ENCODE results near the gene NRIP3.
"Not testable (repeated sequence)": the region's sequence is repeated elsewhere in the genome, so short reads cannot be mapped to it uniquely, and the experiment has no call there.

Gene NRIP3

DNA sequence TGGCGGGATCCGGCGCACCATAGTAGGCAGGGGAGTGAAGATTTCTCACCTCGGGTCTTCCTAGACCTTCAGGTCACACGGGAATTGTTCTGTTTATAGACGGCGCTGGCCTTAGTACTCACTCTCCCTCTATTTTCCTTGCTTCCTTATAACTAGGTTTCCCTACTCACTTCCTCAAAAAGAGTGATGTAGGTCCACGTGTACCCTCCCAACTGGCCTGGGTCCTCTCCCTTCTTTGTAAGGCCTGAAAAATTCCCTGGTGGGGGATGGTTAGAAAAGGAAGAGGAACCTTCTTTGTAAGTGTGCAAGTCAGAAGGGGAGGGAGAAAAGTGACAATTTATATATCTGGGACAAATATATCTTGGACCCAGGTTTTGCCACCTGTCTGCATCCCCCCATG is 36.6 kb downstream of the NRIP3 start:
- DNase-seq = no peak

GRCh38 chr11:8964324-8965320 is 39.2 kb downstream of the NRIP3 start, which contains the start of gene TMEM9B:
Gene TMEM9B (minus strand): TSS chr11:8964442. CDS start chr11:8964313, 129 bp downstream.
- peak; percentile 47 for DNase-seq

DNA sequence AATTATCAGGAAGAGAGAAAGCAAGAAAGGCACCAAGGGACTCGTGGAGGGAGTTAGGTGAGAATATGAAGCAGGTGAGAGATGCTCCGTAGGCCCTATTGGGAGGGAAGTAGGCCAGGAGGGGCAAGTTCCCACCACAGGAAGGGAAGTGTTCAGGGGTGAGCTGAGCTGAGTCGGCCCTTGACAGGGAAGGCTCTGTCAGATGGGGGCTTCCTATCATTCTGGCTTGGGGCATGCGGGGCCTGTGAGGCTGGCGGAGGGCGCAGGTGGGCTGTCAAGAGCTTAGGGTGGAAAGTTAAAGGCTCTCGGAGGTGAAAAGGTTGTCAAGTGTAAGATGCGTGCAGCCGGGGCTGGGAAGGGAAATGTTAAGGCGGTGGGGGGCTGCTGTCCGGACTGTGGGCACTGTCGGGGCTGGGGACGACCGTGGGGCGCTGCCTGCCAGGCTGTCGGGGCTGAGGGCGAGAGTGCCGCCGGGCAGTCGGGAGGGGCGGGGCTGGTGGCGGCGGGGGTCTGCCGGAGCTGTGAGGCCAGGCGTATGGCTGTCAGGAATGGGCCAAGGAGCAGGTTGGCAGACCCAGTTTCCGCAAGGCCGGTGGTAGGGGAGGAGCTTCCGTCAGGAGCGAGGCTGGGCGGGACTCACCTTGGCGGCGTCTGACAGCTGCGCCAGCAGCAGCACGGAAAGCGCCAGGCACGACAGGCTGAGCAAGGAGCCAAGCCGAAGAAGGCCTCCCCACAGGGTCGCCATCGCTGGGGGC is 40.1 kb downstream of the NRIP3 start:
- peak; percentile 47 for DNase-seq

DNA sequence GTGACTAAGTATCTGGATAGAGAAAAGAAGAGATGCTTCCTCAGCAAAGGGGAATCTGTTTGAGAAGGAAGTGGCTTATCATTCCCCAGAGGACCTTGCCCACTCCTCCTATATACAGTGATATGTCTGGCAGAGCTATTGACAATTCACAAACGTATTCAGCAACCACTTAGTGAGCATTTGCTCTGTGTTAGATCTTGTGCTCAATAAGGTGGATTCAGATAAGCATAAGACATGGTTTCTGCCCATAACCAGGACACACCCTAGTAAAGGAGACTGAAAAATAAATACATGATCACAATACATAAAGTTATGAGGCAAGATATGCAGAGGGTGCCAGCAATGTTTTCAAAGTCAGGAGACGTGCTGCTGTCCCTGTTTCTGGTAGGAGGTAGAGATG is 41.0 kb downstream of the NRIP3 start:
- no peak for DNase-seq

DNA sequence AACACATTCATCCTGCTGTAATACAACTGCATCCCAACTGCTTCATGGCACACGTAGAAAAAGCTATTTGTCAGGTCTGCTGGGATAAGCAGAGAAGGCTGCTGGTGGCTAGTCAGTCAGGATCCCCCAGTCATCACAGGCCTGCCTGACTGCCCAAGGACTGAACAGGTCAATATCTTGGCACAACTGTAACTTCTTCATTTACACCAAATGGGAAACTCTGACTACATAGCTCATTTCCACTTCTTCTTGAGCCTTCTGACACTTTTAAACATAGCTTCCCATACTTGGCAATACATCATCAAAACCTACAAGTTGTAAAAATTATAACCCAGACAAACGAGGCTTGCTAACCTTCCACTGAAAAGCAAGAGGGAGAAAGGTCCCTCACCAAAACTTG is 42.4 kb downstream of the NRIP3 start:
- no peak for DNase-seq

DNA sequence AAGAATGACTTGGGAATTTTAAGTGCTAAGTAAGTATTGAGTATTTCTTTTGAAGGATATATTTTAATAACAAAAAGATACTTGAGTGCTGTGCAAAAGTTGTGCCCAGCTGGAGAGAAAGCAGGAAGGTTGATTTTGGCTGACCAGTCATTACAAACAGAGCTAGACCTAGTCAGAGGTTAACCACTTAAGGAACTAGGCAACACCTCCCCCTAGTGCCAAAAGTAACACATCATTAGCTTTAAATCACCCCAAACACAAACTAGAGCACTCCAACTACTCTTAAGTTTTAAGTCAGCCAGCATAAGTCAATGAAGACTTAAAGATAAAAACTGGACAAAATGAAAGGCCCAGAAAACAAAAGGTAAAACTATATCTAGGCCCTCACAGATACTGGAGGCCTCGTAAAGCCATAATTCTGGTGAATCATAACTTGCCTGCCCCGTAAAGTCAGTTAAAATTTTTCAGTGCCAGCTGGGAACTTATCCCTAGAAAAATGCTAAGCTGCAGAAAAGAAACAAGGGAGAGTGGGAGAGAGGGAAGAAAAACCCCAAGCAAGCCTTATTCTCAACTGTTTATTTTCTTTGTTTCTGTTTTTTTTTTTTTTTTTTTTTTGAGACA is 44.1 kb downstream of the NRIP3 start:
- DNase-seq = peak; percentile 40

DNA sequence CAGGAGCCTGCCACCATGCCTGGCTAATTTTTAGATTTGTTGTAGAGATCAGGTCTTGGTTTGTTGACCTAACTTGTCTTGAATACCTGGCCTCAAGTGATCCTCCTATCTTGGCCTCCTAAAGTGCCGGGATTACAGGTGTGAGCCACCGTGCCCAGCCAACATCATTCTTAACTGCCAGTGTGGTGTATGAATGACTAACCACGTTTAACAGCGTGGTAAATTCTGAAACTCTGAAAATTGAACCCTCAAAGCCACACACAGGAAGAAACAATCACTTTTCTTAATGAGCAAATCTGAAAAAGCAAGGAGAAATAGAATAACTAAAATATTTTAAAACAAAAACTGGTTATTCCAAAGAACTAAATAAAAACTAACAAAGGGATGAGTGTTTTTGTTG is 46.9 kb downstream of the NRIP3 start:
- DNase-seq = no peak

- no peak for DNase-seq
Measured at GRCh38 chr11:8948886-8949285, 54.9 kb downstream of the NRIP3 start.

DNA sequence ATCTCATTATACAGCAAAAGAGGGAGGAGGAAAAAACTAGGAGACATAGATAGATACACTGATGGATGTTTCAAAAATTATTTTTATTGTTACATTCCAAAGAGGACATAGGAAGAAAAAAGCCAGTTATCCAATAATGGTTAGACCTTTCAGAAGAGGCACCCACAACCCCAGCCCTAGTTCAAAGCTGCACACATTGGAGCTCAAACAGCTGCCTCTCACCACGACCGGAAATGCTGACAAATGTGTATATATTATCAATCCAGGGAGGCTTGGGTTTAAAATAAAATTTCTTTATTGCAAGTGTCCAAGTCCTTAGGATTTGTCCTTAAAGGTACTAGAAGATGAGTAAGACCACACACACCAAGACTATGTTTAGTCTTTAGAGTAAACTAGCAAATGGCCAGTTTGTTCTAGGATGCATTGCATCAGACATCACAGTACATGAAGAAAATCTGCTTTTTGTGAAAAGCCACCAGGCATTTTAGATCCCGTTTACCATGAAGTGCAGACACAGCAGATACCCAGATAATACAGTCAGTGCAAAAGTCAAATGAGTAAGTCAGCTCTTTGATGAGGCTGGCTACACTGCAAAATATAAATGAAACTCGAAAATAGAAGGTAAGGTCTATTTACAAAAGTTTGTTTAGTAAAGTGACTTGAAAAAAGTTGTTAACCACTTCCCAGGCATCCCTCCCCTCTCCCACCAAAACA is 56.4 kb downstream of the NRIP3 start:
- no peak for DNase-seq

DNA sequence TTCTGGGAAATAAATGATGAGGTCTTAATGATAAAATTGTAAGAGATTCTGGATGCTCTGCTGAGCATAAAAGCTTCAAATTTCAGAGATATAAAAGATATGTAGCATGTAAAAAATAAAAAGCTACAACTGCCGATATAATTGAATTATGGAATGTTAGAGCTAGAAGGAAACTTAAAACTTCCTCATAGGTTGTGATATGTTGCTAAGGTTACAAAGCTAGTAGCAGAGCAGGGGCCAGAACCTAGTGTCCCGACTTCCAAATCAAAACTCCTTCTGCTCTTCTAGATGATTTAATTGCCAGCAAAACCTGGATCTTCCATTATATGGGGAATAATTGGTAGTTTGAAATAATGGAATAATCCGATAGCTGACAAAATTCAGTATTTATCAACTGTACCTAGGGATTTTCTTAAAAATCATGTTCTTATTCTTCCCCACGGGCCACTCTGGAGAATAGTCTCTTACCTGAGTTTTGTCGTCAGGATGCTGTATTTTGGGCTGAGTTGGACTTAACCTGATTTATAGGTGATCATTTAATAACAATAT is 61.2 kb downstream of the NRIP3 start, which contains the start of gene ASCL3:
Gene ASCL3 (minus strand): TSS at position 499 of the 549 bp plus-strand sequence. CDS start 4,855 bp downstream, outside the sequence.
- no peak for DNase-seq

GRCh38 chr11:8941341-8942103 is 62.3 kb downstream of the NRIP3 start:
- DNase-seq = no peak

- no peak for DNase-seq
Measured at GRCh38 chr11:8937659-8938058, 66.1 kb downstream of the NRIP3 start.

- no peak for DNase-seq
Measured at GRCh38 chr11:8937159-8937558, 66.6 kb downstream of the NRIP3 start.

DNA sequence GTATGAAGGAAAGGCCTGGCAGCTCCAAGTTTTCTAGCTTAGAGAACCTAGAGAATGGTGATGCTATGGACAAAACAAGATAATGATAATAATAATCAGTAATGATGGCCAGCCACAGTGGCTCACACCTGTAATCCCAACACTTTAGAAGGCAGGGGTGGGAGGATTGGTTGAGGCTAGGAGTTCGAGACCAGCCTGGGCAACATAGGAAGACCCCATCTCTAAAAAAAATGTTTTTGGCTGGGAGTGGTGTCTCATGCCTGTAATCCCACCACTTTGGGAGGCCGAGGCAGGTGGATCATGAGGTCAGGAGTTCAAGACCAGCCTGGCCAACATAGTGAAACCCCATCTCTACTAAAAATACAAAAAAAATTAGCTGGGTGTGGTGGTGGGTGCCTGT is 68.0 kb downstream of the NRIP3 start:
- DNase-seq = not testable (repeated sequence)

DNA sequence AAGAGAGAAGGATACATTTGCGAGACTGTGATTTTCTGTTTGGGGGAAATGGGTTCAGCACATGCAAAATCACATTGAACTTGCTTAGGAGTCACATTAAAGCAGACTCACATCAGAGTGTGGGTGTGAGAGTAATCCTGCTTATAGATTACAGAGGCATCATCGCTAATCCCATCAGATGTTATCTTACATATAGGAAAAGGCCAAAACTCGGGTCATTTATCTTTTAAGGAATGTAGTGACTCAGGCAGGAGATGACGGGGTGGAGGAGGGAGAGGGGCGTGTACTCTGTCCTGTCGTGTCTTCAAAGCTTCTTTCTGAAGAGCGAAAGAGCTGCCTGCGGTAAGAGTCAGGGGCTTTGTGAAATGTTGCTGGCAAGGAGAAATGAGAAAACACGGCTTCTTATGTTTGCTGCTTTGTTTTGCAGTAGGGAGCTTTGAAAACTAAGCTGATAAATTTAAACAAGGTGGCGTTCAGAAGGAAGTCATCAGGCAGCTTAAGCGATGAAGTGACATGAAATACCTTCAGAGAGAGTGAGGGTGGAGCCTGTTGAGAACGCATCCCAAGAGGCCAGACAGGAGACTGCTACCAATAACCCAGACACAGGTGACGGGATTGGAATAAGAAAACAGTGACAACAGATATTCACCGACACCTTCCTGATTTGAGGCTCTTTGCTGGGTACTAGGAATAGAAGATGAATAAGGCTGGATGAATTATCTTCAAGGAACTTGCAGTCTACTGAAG is 68.9 kb downstream of the NRIP3 start:
- DNase-seq = no peak

- DNase-seq = no peak
Measured at GRCh38 chr11:8933931-8934330, 69.9 kb downstream of the NRIP3 start.

DNA sequence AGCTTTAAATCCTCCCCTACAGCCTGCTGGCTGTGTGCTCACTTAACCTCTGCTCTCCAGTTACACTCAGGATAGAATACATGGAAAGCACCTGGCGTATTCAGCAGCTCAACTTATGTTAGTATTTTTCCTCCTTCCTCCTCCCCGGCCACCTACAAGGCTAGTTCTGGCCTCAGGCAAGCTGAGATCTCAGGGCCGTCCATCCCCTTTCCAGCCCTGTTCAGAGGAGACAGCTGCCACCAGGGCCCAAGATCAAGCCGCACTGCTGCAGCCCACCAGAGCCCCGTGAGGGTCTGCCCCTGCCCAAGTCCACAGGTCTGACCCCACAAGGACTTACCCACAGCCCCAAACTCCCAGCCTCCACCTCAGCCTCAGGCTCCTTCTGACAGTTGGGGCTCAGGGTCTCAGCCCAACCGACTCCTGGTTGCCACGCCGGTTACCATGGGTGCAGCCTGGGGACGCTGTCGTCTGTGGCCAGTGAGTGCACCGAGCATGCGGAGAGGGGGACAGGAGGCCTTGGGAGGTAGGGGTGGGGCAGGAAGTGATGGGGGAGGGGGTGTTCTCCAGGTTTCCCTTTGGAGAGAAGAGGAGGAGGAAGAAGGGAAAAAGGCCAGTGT is 71.1 kb downstream of the NRIP3 start, which contains the start of gene C11orf16:
Gene C11orf16 (minus strand): TSS at position 384 of the 617 bp plus-strand sequence. CDS start 639 bp downstream, outside the sequence.
- no peak for DNase-seq

Data from NCI-H446 treated with DMSO at 0.1 percent for 48 hours (cell line).